Body of pancreas (tissue), 4 donors: Measurements from ENCODE around the gene GLUD1. TPM values are rescaled to one million over a fixed set of nuclear protein-coding genes. Genes with fewer than 3 reads are reported as not detected.
"Not testable (repeated sequence)": the region's sequence is repeated elsewhere in the genome, so short reads cannot be mapped to it uniquely, and the experiment has no call there.

Experiments
- ATAC-seq: fragments of 150-250 bp; one replicate; pipeline ENCODE4 v1.9.1; 2016
- DNase-seq, 4 donors: peaks; one replicate each; pipeline ENCODE4 v3.0.0-alpha.2; 2019
- H3K27ac ChIP-seq, 4 donors: fragments of 200-600 bp; sonication (generic); 1 replicate in 3 of 4; 2 replicates in 1 of 4; pipeline versions ENCODE4 v1.5.1 to v1.6.1; 2016 to 2019; ENCODE audit warnings: mild to moderate bottlenecking in 1 of 4, mixed read lengths in 1 of 4, moderate library complexity in 1 of 4
- H3K27me3 ChIP-seq, 2 donors: fragments of 200-600 bp; sonication (generic); one replicate each; pipeline ENCODE4 v1.6.0; 2016; ENCODE audit warnings: mild to moderate bottlenecking in 1 of 2
- H3K36me3 ChIP-seq, 2 donors: fragments of 200-600 bp; sonication (generic); replicated peaks in 1 of 2; 2 replicates each; pipeline ENCODE4 v1.5.1; 2016; ENCODE audit warnings: low read depth in 2 of 2; ENCODE audit not compliant: insufficient read depth in 1 of 2
- H3K4me1 ChIP-seq: fragments of 200-600 bp; sonication (generic); one replicate; pipeline ENCODE4 v1.6.0; 2016
- H3K4me3 ChIP-seq, 2 donors: fragments of 200-600 bp; sonication (generic); 1 replicate in 1 of 2; 2 replicates in 1 of 2; pipeline ENCODE4 v1.5.1; 2016 to 2019
- H3K9me3 ChIP-seq, 3 donors: fragments of 200-600 bp; sonication (generic); 1 replicate in 2 of 3; 2 replicates in 1 of 3; pipeline ENCODE4 v1.5.1; 2016
- CTCF ChIP-seq, 7 experiments: fragments of 450-650 bp in 4 of 7; fragments of 200-600 bp in 3 of 7; sonication (generic) in 3 of 7; IDR thresholded peaks; one replicate each; pipeline ENCODE4 v1.5.1; 2016 to 2019; ENCODE audit warnings: antibody characterized with exemption in 7 of 7
- POLR2A ChIP-seq, 3 donors: fragments of 450-650 bp; IDR thresholded peaks; one replicate each; pipeline ENCODE4 v1.6.1; 2016; ENCODE audit warnings: antibody characterized with exemption in 3 of 3, mild to moderate bottlenecking in 2 of 3
- WGBS, 2 donors: methylation state at CpG; one replicate each; pipeline ENCODE4 v1.1.5; 2017; 5-methylcytosine and 5-hydroxymethylcytosine counted together
- intact Hi-C: fragments of 100-400 bp; cut with DNase I; formaldehyde crosslinking; loops from one replicate; pipeline ENCODE4 v1.15.1; 2023
- total RNA-seq, 2 donors: library from RNA; depleted of rRNA; stranded (reverse); fragments of >200 nt; gene quantifications; one replicate each; pipeline ENCODE4 v1.1.0, GENCODE V29; 2016

Gene GLUD1
- total RNA-seq, 2 donors from 2014 or later, result 72.1 to 74.5 TPM

- Histone ChIP-seq H3K27me3 (no peaks in the 10 kb centered on the region), H3K4me3 (no peak overlapping the region), H3K36me3 (no peaks in the 10 kb centered on the region), H3K4me1 (peaks cover 25% of the 10 kb centered on the region), H3K27ac (no peak overlapping the region), H3K9me3 (no peaks in the 10 kb centered on the region)
- intact Hi-C loops, result no loop called here
- ATAC-seq, result no peak
- TF ChIP-seq CTCF (IDR thresholded peaks at IDR 0.05), result no peak
- TF ChIP-seq POLR2A (IDR thresholded peaks at IDR 0.05), result no peak
- no peak for DNase-seq
- WGBS, 2 donors, result 75 to 76% methylated on average over 11 of the region's 11 CpGs
These were observed 15.4 kb downstream of the GLUD1 start for GRCh38 chr10:87079106-87079836.

- H3K4me3 ChIP-seq, H3K27me3 ChIP-seq, H3K4me1 ChIP-seq, H3K27ac ChIP-seq, DNase-seq, H3K9me3 ChIP-seq, ATAC-seq, H3K36me3 ChIP-seq, intact Hi-C loops: not testable (repeated sequence)
- WGBS, 2 donors, result 72 to 90% methylated on average over 2 of the region's 2 CpGs
These were observed 18.2 kb downstream of the GLUD1 start for GRCh38 chr10:87076421-87076820.

GRCh38 chr10:87072449-87072848, 22.2 kb downstream of the GLUD1 start:
- peaks cover 0 to 3% of the 10 kb centered on the region in 2 donors for H3K36me3 ChIP-seq
- no peak overlapping the region for H3K4me3 ChIP-seq
- intact Hi-C loops, result no loop called here
- DNase-seq, result no peak
- no peaks in the 10 kb centered on the region for H3K27me3 ChIP-seq
- 53% methylated on average over 2 of the region's 2 CpGs for WGBS, 2 donors
- H3K4me1 ChIP-seq, result no peaks in the 10 kb centered on the region
- no peak overlapping the region for H3K27ac ChIP-seq
- ATAC-seq, result no peak
- TF ChIP-seq POLR2A (IDR thresholded peaks at IDR 0.05) (no peak), CTCF (IDR thresholded peaks at IDR 0.05) (no peak)
- H3K9me3 ChIP-seq, result no peaks in the 10 kb centered on the region

- no peak for TF ChIP-seq POLR2A (IDR thresholded peaks at IDR 0.05)
- no peaks in the 10 kb centered on the region for H3K4me1 ChIP-seq
- intact Hi-C loops, result no loop called here
- no peak overlapping the region for H3K27ac ChIP-seq
- DNase-seq (no peak), ATAC-seq (no peak)
- WGBS, 2 donors, result 84 to 89% methylated on average over 1 of the region's 1 CpG
- no peaks in the 10 kb centered on the region for H3K9me3 ChIP-seq
- peaks cover 0 to 19% of the 10 kb centered on the region in 2 donors for H3K36me3 ChIP-seq
- no peak overlapping the region for H3K4me3 ChIP-seq
- H3K27me3 ChIP-seq, result no peaks in the 10 kb centered on the region
These were observed 26.4 kb downstream of the GLUD1 start for GRCh38 chr10:87068281-87068680.

- Histone ChIP-seq H3K27me3 (no peaks in the 10 kb centered on the region), H3K9me3 (no peaks in the 10 kb centered on the region), H3K27ac (no peak overlapping the region), H3K36me3 (peaks cover 2 to 25% of the 10 kb centered on the region in 2 donors), H3K4me3 (no peak overlapping the region), H3K4me1 (no peaks in the 10 kb centered on the region)
- intact Hi-C loops, result no loop called here
- TF ChIP-seq POLR2A (IDR thresholded peaks at IDR 0.05) (no peak), CTCF (IDR thresholded peaks at IDR 0.05) (no peak)
- DNase-seq, result no peak
- WGBS, 2 donors, result 95 to 100% methylated on average over 1 of the region's 1 CpG
- ATAC-seq, result no peak
These were observed 27.8 kb downstream of the GLUD1 start for GRCh38 chr10:87066865-87067264.

GRCh38 chr10:87066178-87066577, 28.5 kb downstream of the GLUD1 start:
- H3K9me3 ChIP-seq, result no peaks in the 10 kb centered on the region
- TF ChIP-seq POLR2A (IDR thresholded peaks at IDR 0.05) (no peak), CTCF (IDR thresholded peaks at IDR 0.05) (no peak)
- whole genome bisulfite sequencing, 2 donors, result 93 to 97% methylated on average over 2 of the region's 2 CpGs
- H3K27me3 ChIP-seq, result no peaks in the 10 kb centered on the region
- no peak for DNase-seq
- H3K27ac ChIP-seq, result no peak overlapping the region
- no peaks in the 10 kb centered on the region for H3K4me1 ChIP-seq
- no peak overlapping the region for H3K4me3 ChIP-seq
- peaks cover 5 to 28% of the 10 kb centered on the region in 2 donors for H3K36me3 ChIP-seq
- ATAC-seq, result no peak
- intact Hi-C loops, result no loop called here
